ENCODE data around the gene GPR158.

GRCh38 chr10:25531457-25532061, 356.8 kb downstream of the GPR158 start:
- TF ChIP-seq CTCF (IDR thresholded peaks at IDR 0.05) (no peak), POLR2A (IDR thresholded peaks at IDR 0.05) (no peak)
